Upper lobe of right lung (tissue), 1 donor: Measurements from ENCODE around the gene KRTAP12-2. TPM values are rescaled to one million over a fixed set of nuclear protein-coding genes. Genes with fewer than 3 reads are reported as not detected.

ENCODE experiments used
- ATAC-seq: fragments of 200-7000 bp; cut with Tn5 transposase; one replicate; pipeline ENCODE4 v1.9.1; 2020; ENCODE audit warnings: mild to moderate bottlenecking, moderate library complexity
- DNase-seq: peaks from one replicate; pipeline ENCODE4 v3.0.0-alpha.2; 2020
- H3K27ac ChIP-seq: fragments of 200-600 bp; one replicate; pipeline ENCODE4 v1.8.0; 2022
- H3K27me3 ChIP-seq: fragments of 200-600 bp; one replicate; pipeline ENCODE4 v1.8.0; 2022; ENCODE audit warnings: mild to moderate bottlenecking
- H3K36me3 ChIP-seq: fragments of 200-600 bp; one replicate; pipeline ENCODE4 v1.8.0; 2022
- H3K4me1 ChIP-seq: fragments of 200-600 bp; one replicate; pipeline ENCODE4 v1.8.0; 2022
- H3K4me3 ChIP-seq: fragments of 200-600 bp; one replicate; pipeline ENCODE4 v1.8.0; 2022; ENCODE audit warnings: mild to moderate bottlenecking
- H3K9me3 ChIP-seq: fragments of 200-600 bp; one replicate; pipeline ENCODE4 v1.8.0; 2022
- CTCF ChIP-seq: fragments of 200-600 bp; IDR thresholded peaks from one replicate; pipeline ENCODE4 v1.8.0; 2022; ENCODE audit warnings: antibody characterized with exemption
- intact Hi-C: fragments of 100-400 bp; cut with DNase I; formaldehyde crosslinking; loops from one replicate; pipeline ENCODE4 v1.11.0; 2022
- total RNA-seq: library from RNA; stranded (reverse); fragmentation: NEBNext Ultra II Directional; extraction: Animal tissue kit (Norgen Biotek cat#: 25700); gene quantifications from one replicate; pipeline ENCODE4 v1.2.1, GENCODE V29; 2021
- donor health status: DM: no; HTN: yes; CAD: no; lungs with severe emphysema.

Gene KRTAP12-2
- total RNA-seq, 1 donor from 2014 or later, result not detected

- TF ChIP-seq CTCF, result no peak
- no peak overlapping the region for H3K27ac ChIP-seq
- DNase-seq, result no peak
- H3K4me3 ChIP-seq, result no peak overlapping the region
- H3K36me3 ChIP-seq, result no peaks in the 10 kb centered on the region
- intact Hi-C loops, result no loop called here
- H3K27me3 ChIP-seq, result peaks cover 80% of the 10 kb centered on the region
- H3K4me1 ChIP-seq, result peaks cover 8% of the 10 kb centered on the region
- no peaks in the 10 kb centered on the region for H3K9me3 ChIP-seq
- no peak for ATAC-seq
Measured at GRCh38 chr21:44708213-44708865, 41.6 kb upstream of the KRTAP12-2 start.

GRCh38 chr21:44706706-44707581 is 40.2 kb upstream of the KRTAP12-2 start:
- intact Hi-C loops, result no loop called here
- no peak for ATAC-seq
- H3K36me3 ChIP-seq, result no peaks in the 10 kb centered on the region
- no peak for DNase-seq
- TF ChIP-seq CTCF, result no peak
- H3K4me1 ChIP-seq, result peaks cover 8% of the 10 kb centered on the region
- H3K4me3 ChIP-seq, result no peak overlapping the region
- no peak overlapping the region for H3K27ac ChIP-seq
- H3K27me3 ChIP-seq, result peaks cover 78% of the 10 kb centered on the region
- no peaks in the 10 kb centered on the region for H3K9me3 ChIP-seq

- Histone ChIP-seq H3K27ac (no peak overlapping the region), H3K9me3 (no peaks in the 10 kb centered on the region), H3K27me3 (peaks cover 76% of the 10 kb centered on the region), H3K4me3 (no peak overlapping the region), H3K4me1 (peaks cover 8% of the 10 kb centered on the region), H3K36me3 (no peaks in the 10 kb centered on the region)
- DNase-seq (no peak), ATAC-seq (no peak)
- TF ChIP-seq CTCF, result no peak
- intact Hi-C loops, result no loop called here
Measured at GRCh38 chr21:44706026-44706705, 39.4 kb upstream of the KRTAP12-2 start.

GRCh38 chr21:44704636-44705001 is 37.9 kb upstream of the KRTAP12-2 start:
- TF ChIP-seq CTCF, result no peak
- DNase-seq, result no peak
- H3K9me3 ChIP-seq, result no peaks in the 10 kb centered on the region
- intact Hi-C loops, result no loop called here
- no peak overlapping the region for H3K4me3 ChIP-seq
- H3K4me1 ChIP-seq, result peaks cover 2% of the 10 kb centered on the region
- no peaks in the 10 kb centered on the region for H3K36me3 ChIP-seq
- H3K27ac ChIP-seq, result no peak overlapping the region
- peaks cover 71% of the 10 kb centered on the region for H3K27me3 ChIP-seq
- ATAC-seq, result no peak

GRCh38 chr21:44703731-44704635 is 37.3 kb upstream of the KRTAP12-2 start:
- intact Hi-C loops, result no loop called here
- ATAC-seq (no peak), DNase-seq (no peak)
- Histone ChIP-seq H3K27ac (no peak overlapping the region), H3K9me3 (no peaks in the 10 kb centered on the region), H3K4me3 (no peak overlapping the region), H3K4me1 (no peaks in the 10 kb centered on the region), H3K27me3 (peaks cover 70% of the 10 kb centered on the region), H3K36me3 (no peaks in the 10 kb centered on the region)
- no peak for TF ChIP-seq CTCF
